Measurements from ENCODE around the gene PGGT1B. TPM values are rescaled to one million over a fixed set of nuclear protein-coding genes. Genes with fewer than 3 reads are reported as not detected.

PGGT1B gene
- total and polyA plus RNA-seq, 12 donors, result 2.6 to 61.4 (median 29.0) TPM

- no peak for DNase-seq
- no peak for TF ChIP-seq POLR2A (IDR thresholded peaks at IDR 0.05)
- peak; percentile 61 to 80 (median 72) for TF ChIP-seq CTCF (IDR thresholded peaks at IDR 0.05)
- WGBS, 4 donors, result 22 to 36% (median 28%) methylated on average over 3 of the region's 3 CpGs
- Histone ChIP-seq H3K4me3 (no peak overlapping the region), H3K27ac (no peak overlapping the region), H3K36me3 (replicated peaks in 1 of 2) (no peaks in the 10 kb centered on the region), H3K9me3 (replicated peaks in 1 of 3) (no peaks in the 10 kb centered on the region), H3K4me1 (replicated peaks in 1 of 2) (peaks cover 6 to 20% of the 10 kb centered on the region in 2 donors), H3K27me3 (no peaks in the 10 kb centered on the region)
- intact Hi-C loops (cut with DNase I), result loop anchor here in 1 of 2 donors (5.0 kb wide), 1 partner anchor 149 kb away; no protein-coding TSS in a partner anchor
These were observed 16.2 kb downstream of the PGGT1B start for GRCh38 chr5:115246361-115246991.

- peaks cover 6 to 22% of the 10 kb centered on the region in 2 donors for H3K4me1 ChIP-seq (replicated peaks in 1 of 2)
- no peaks in the 10 kb centered on the region for H3K9me3 ChIP-seq (replicated peaks in 1 of 3)
- DNase-seq, result no peak
- peaks cover 0 to 16% of the 10 kb centered on the region in 2 donors for H3K36me3 ChIP-seq (replicated peaks in 1 of 2)
- H3K4me3 ChIP-seq, result no peak overlapping the region
- H3K27ac ChIP-seq, result no peak overlapping the region
- H3K27me3 ChIP-seq, result no peaks in the 10 kb centered on the region
- TF ChIP-seq POLR2A (IDR thresholded peaks at IDR 0.05), result no peak
- no peak for TF ChIP-seq CTCF (IDR thresholded peaks at IDR 0.05)
- intact Hi-C loops (cut with DNase I), result no loop called here
These were observed 19.3 kb downstream of the PGGT1B start for GRCh38 chr5:115243412-115243811.

- Histone ChIP-seq H3K27me3 (no peaks in the 10 kb centered on the region), H3K4me3 (no peak overlapping the region), H3K4me1 (replicated peaks in 1 of 2) (peaks cover 6 to 22% of the 10 kb centered on the region in 2 donors), H3K36me3 (replicated peaks in 1 of 2) (peaks cover 0 to 24% of the 10 kb centered on the region in 2 donors), H3K9me3 (replicated peaks in 1 of 3) (no peaks in the 10 kb centered on the region), H3K27ac (no peak overlapping the region)
- DNase-seq, result no peak
- WGBS, 4 donors, result 37 to 47% (median 44%) methylated on average over 4 of the region's 4 CpGs
- TF ChIP-seq CTCF (IDR thresholded peaks at IDR 0.05) (no peak), POLR2A (IDR thresholded peaks at IDR 0.05) (no peak)
- intact Hi-C loops (cut with DNase I), result no loop called here
These were observed 20.6 kb downstream of the PGGT1B start for GRCh38 chr5:115241881-115242642.

- intact Hi-C loops (cut with DNase I), result no loop called here
- Histone ChIP-seq H3K9me3 (replicated peaks in 1 of 3) (no peaks in the 10 kb centered on the region), H3K27me3 (no peaks in the 10 kb centered on the region), H3K4me1 (replicated peaks in 1 of 2) (peaks cover 0 to 7% of the 10 kb centered on the region in 2 donors), H3K4me3 (no peak overlapping the region), H3K36me3 (replicated peaks in 1 of 2) (peaks cover 0 to 28% of the 10 kb centered on the region in 2 donors), H3K27ac (no peak overlapping the region)
- TF ChIP-seq POLR2A (IDR thresholded peaks at IDR 0.05) (no peak), CTCF (IDR thresholded peaks at IDR 0.05) (no peak)
- 88 to 97% (median 93%) methylated on average over 3 of the region's 3 CpGs for WGBS, 4 donors
- no peak for DNase-seq
These were observed 25.6 kb downstream of the PGGT1B start for GRCh38 chr5:115237066-115237465.
